BLaER1 (cell line): ENCODE measurements around the gene GRK2.
"Not testable (repeated sequence)": the region's sequence is repeated elsewhere in the genome, so short reads cannot be mapped to it uniquely, and the experiment has no call there.

Source experiments
- H3K27ac ChIP-seq: shearing (Covaris generic); formaldehyde crosslinking; 2 replicates; pipeline ENCODE4 v1.8.1; 2022
- H3K27me3 ChIP-seq: shearing (Covaris generic); formaldehyde crosslinking; 2 replicates; pipeline ENCODE4 v1.8.1; 2022
- H3K36me3 ChIP-seq: shearing (Covaris generic); formaldehyde crosslinking; 2 replicates; pipeline ENCODE4 v1.8.1; 2022
- H3K4me1 ChIP-seq: shearing (Covaris generic); formaldehyde crosslinking; 2 replicates; pipeline ENCODE4 v1.8.1; 2022
- H3K4me2 ChIP-seq: shearing (Covaris generic); formaldehyde crosslinking; 2 replicates; pipeline ENCODE4 v1.8.1; 2022
- H3K4me3 ChIP-seq: shearing (Covaris generic); formaldehyde crosslinking; 2 replicates; pipeline ENCODE4 v1.8.1; 2022
- H3K9ac ChIP-seq: shearing (Covaris generic); formaldehyde crosslinking; 2 replicates; pipeline ENCODE4 v1.8.1; 2022
- H3K9me3 ChIP-seq: shearing (Covaris generic); formaldehyde crosslinking; 2 replicates; pipeline ENCODE4 v1.8.1; 2022
- H4K20me1 ChIP-seq: shearing (Covaris generic); formaldehyde crosslinking; 2 replicates; pipeline ENCODE4 v1.8.1; 2022
- Cebpa-rat ChIP-seq: shearing (Covaris generic); IDR thresholded peaks from 2 replicates; pipeline ENCODE4 v1.8.1; 2022

The GRK2 gene

GRCh38 chr11:67266449-67267187 lies at the start of gene GRK2:
TSS of gene GRK2 (plus strand) at chr11:67266473. CDS start at chr11:67266700, 227 bp downstream.
- Histone ChIP-seq H4K20me1 (peaks cover 18% of the 10 kb centered on the region), H3K9ac (peak within 1 kb of the TSS; percentile 100), H3K27ac (peak within 1 kb of the TSS; percentile 100), H3K4me1 (peaks cover 76% of the 10 kb centered on the region), H3K9me3 (no peaks in the 10 kb centered on the region), H3K4me3 (peak within 1 kb of the TSS; percentile 99), H3K36me3 (peaks cover 40% of the 10 kb centered on the region), H3K27me3 (peaks cover 7% of the 10 kb centered on the region), H3K4me2 (peak within 1 kb of the TSS; percentile 99)
- no peak for TF ChIP-seq Cebpa-rat

DNA sequence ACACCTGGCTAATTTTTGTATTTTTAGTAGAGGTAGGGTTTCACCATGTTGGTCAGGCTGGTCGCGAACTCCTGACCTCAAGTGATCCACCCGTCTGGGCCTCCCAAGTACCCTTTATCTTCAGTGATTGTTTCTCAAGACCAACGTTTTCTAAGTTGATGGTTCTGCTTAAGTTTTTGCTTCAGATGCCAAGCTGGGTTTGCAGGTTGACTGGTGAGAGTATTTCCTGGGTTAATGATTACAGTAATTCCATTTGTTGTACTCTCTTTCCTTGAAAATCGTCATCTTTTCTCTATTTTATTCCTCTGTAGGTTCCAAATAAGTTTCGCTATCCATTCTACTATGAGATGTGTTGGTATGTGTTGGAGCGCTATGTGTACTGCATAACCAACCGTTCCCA lies 38.5 kb upstream of the GRK2 start:
- no peak for TF ChIP-seq Cebpa-rat
- H3K4me2 ChIP-seq: no peak overlapping the region
- H3K27me3 ChIP-seq: no peaks in the 10 kb centered on the region
- H3K4me1 ChIP-seq: no peaks in the 10 kb centered on the region
- H3K9ac ChIP-seq: no peak overlapping the region
- no peak overlapping the region for H3K27ac ChIP-seq
- no peak overlapping the region for H3K4me3 ChIP-seq
- no peaks in the 10 kb centered on the region for H3K9me3 ChIP-seq
- no peaks in the 10 kb centered on the region for H4K20me1 ChIP-seq
- H3K36me3 ChIP-seq: peaks cover 100% of the 10 kb centered on the region

DNA sequence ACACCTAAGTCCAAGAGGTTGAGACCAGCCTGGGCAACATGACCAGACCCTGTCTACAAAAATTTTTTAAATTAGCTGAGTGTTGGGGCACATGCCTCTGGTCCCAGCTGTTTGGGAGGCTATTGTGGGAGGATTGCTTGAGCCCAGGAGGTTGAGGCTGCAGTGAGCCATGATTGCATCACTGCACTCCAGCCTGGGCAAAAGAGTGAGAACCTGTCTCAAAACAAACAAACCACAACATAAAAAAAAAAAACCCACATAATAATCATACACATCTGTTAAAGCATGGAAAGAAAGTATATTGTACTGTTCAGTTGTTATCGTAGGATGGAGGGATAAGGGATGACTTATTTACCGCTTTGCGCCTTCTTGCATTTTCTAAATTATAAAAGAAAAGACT lies 35.9 kb upstream of the GRK2 start:
- Histone ChIP-seq H3K4me1 (peaks cover 5% of the 10 kb centered on the region; the same call in 1 of the 2 replicates), H3K9ac (no peak overlapping the region), H3K27ac (no peak overlapping the region), H3K27me3 (no peaks in the 10 kb centered on the region), H3K4me2 (no peak overlapping the region), H3K4me3 (no peak overlapping the region), H4K20me1 (peaks cover 16% of the 10 kb centered on the region; the same call in 1 of the 2 replicates), H3K36me3 (peaks cover 99% of the 10 kb centered on the region), H3K9me3 (no peaks in the 10 kb centered on the region)
- TF ChIP-seq Cebpa-rat: no peak

GRCh38 chr11:67230886-67231285 lies 35.4 kb upstream of the GRK2 start:
- H3K9ac ChIP-seq: no peak overlapping the region
- no peak overlapping the region for H3K27ac ChIP-seq
- no peak overlapping the region for H3K4me3 ChIP-seq
- no peak overlapping the region for H3K4me2 ChIP-seq
- no peaks in the 10 kb centered on the region for H3K27me3 ChIP-seq
- H4K20me1 ChIP-seq: peaks cover 21% of the 10 kb centered on the region; the same call in 1 of the 2 replicates
- H3K36me3 ChIP-seq: peaks cover 99% of the 10 kb centered on the region
- no peaks in the 10 kb centered on the region for H3K9me3 ChIP-seq
- H3K4me1 ChIP-seq: peaks cover 5% of the 10 kb centered on the region; the same call in 1 of the 2 replicates
- TF ChIP-seq Cebpa-rat: no peak

GRCh38 chr11:67233584-67234190 lies 32.6 kb upstream of the GRK2 start:
- Histone ChIP-seq H4K20me1 (peaks cover 49% of the 10 kb centered on the region), H3K4me3 (no peak overlapping the region), H3K9ac (no peak overlapping the region), H3K36me3 (peaks cover 87% of the 10 kb centered on the region), H3K4me1 (peaks cover 17% of the 10 kb centered on the region), H3K27me3 (no peaks in the 10 kb centered on the region), H3K4me2 (peak overlapping the region; percentile 13; the same call in 1 of the 2 replicates), H3K9me3 (no peaks in the 10 kb centered on the region), H3K27ac (no peak overlapping the region)
- no peak for TF ChIP-seq Cebpa-rat

DNA sequence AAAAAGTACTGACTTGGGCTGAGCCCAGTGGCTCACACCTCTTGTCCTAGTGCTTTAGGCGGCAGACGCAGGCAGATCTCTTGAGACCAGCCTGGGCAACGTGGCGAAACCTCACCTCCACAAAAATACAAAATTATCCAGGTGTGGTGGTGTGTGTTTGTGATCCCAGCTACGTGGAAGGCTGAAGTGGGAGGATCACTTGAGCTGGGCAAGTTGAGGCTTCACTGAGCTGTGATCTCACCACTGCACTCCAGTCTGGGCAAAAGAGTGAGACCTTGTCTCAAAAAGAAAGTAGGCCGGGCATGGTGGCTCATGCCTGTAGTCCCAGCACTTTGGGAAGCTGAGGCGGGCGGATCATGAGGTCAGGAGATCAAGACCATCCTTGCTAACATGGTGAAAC lies 31.7 kb upstream of the GRK2 start:
- not testable (repeated sequence) for H3K27me3 ChIP-seq, H3K9ac ChIP-seq, H3K27ac ChIP-seq, H3K4me3 ChIP-seq, H3K9me3 ChIP-seq, H3K4me2 ChIP-seq
- H4K20me1 ChIP-seq: peaks cover 58% of the 10 kb centered on the region
- peaks cover 26% of the 10 kb centered on the region for H3K4me1 ChIP-seq
- peaks cover 78% of the 10 kb centered on the region for H3K36me3 ChIP-seq

DNA sequence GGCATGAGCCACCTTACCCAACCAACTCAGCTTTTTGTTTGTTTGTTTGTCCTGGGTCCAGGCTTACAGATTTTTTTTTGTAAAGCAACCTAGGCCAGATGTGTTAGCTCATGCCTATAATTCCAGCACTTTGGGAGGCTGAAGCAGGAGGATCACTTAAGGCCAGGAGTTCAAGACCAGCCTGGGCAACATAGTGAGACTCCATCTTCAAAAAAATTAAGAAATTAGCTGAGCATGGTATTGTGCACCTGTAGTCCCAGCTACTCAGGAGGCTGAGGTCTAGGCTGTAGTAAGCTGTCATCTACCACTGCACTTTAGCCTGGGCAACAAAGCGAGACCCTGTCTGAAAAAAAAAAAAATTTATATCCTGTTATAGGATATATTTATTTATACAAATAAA lies 28.7 kb upstream of the GRK2 start:
- peaks cover 54% of the 10 kb centered on the region for H3K36me3 ChIP-seq
- H3K9me3 ChIP-seq: no peaks in the 10 kb centered on the region
- H3K4me3 ChIP-seq: no peak overlapping the region
- no peaks in the 10 kb centered on the region for H3K27me3 ChIP-seq
- no peak for TF ChIP-seq Cebpa-rat
- H3K9ac ChIP-seq: no peak overlapping the region
- H3K4me1 ChIP-seq: peaks cover 42% of the 10 kb centered on the region
- peaks cover 78% of the 10 kb centered on the region for H4K20me1 ChIP-seq
- H3K27ac ChIP-seq: no peak overlapping the region
- H3K4me2 ChIP-seq: no peak overlapping the region

GRCh38 chr11:67238894-67239782 lies 27.1 kb upstream of the GRK2 start:
- Histone ChIP-seq H3K27me3 (no peaks in the 10 kb centered on the region), H3K9ac (peak overlapping the region; percentile 60; the same call in 1 of the 2 replicates), H3K36me3 (peaks cover 54% of the 10 kb centered on the region), H4K20me1 (peaks cover 87% of the 10 kb centered on the region), H3K27ac (no peak overlapping the region; the same call in 1 of the 2 replicates), H3K4me3 (peak overlapping the region; percentile 75; the same call in 1 of the 2 replicates), H3K9me3 (no peaks in the 10 kb centered on the region), H3K4me1 (peaks cover 42% of the 10 kb centered on the region), H3K4me2 (peak overlapping the region; percentile 96)
- no peak for TF ChIP-seq Cebpa-rat

DNA sequence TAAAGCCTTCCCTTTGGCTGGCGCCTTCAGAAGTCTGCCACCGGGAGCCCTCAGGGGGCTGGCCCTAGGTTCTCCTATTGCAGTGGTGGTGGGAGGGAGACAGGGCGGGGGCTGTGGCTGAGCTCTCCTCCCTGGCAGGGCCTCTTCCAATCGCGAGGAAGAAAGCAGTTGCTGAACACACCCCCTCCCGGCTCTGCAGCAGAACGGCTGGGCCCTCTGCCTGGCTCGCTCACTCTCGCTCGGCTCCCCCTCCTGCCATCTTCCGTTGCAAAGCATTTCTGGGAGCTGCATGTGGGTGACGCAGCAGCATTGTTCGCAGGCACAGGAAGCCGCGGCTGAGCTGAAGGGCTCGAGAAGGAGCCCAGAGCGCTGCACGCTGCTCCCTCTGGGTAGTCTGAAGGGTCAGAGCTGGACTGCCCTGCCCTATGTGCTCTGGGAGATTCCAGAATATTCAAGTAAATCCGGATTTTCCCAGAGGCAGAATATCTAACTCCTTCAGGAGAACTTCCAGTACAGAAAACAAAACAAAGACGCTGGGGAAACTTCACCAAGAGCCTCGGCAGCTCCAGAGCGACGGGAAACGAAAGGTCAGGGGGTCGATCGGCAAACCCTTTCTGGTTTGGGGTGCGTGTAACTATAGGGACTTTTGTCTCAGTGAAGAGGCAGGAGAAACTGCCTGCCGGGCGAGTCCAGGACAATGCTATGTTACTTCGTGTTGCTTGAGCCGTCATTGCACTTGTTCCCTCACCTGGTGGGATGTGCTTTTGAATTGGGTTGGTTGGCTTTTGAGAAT lies 26.3 kb upstream of the GRK2 start:
- peaks cover 54% of the 10 kb centered on the region for H3K36me3 ChIP-seq
- H3K27ac ChIP-seq: peak overlapping the region; percentile 94
- peak overlapping the region; percentile 75 for H3K4me3 ChIP-seq
- peaks cover 89% of the 10 kb centered on the region for H4K20me1 ChIP-seq
- H3K4me1 ChIP-seq: peaks cover 42% of the 10 kb centered on the region
- TF ChIP-seq Cebpa-rat: no peak
- H3K27me3 ChIP-seq: no peaks in the 10 kb centered on the region
- peak overlapping the region; percentile 96 for H3K9ac ChIP-seq
- H3K9me3 ChIP-seq: no peaks in the 10 kb centered on the region
- H3K4me2 ChIP-seq: peak overlapping the region; percentile 96
